ENCODE measurements around the gene HHIPL1.

HHIPL1 gene

GRCh38 chr14:99685151-99685591 is 40.2 kb downstream of the HHIPL1 start:
- no peak for TF ChIP-seq SPI1 (IDR thresholded peaks at IDR 0.05; ENCODE audit: low read depth, low read length)
- no peak for TF ChIP-seq POLR2A (IDR thresholded peaks at IDR 0.05; ENCODE audit: low read depth, low read length)
- no peak for TF ChIP-seq PAX5 (IDR thresholded peaks at IDR 0.05; ENCODE audit: insufficient read depth, low read length, severe bottlenecking)
- DNase-seq (ENCODE audit: insufficient read length, low spot score) (no peak), FAIRE-seq (no peak)

DNA sequence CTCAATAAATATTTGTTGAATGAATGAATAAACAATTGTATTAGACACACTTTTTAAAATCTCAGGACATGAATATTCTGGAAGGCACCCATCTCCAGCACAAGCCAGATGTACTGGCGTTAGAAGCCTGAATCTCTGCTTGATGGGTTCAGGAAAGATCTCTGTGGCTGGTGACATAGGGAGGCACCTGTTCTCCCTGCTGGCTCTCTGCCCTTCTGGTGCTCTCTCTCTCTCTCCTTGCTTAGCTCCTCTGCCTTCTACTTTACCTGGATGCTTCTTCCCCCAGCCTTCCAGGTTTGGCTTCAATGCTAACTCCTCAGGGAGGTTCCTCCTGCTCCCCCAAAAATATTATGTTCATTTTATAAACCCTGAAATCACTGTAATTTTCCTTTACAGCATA is 40.7 kb downstream of the HHIPL1 start:
- DNase-seq (ENCODE audit: insufficient read length, low spot score) = no peak
- no peak for FAIRE-seq
- no peak for TF ChIP-seq POLR2AphosphoS5 (IDR thresholded peaks at IDR 0.05; ENCODE audit: low read depth, low read length)
- TF ChIP-seq PAX5 (IDR thresholded peaks at IDR 0.05; ENCODE audit: insufficient read depth, low read length, severe bottlenecking) = no peak
- TF ChIP-seq SPI1 (IDR thresholded peaks at IDR 0.05; ENCODE audit: low read depth, low read length) = no peak
- no peak for TF ChIP-seq POU2F2 (IDR thresholded peaks at IDR 0.05; ENCODE audit: low read depth, low read length)

DNA sequence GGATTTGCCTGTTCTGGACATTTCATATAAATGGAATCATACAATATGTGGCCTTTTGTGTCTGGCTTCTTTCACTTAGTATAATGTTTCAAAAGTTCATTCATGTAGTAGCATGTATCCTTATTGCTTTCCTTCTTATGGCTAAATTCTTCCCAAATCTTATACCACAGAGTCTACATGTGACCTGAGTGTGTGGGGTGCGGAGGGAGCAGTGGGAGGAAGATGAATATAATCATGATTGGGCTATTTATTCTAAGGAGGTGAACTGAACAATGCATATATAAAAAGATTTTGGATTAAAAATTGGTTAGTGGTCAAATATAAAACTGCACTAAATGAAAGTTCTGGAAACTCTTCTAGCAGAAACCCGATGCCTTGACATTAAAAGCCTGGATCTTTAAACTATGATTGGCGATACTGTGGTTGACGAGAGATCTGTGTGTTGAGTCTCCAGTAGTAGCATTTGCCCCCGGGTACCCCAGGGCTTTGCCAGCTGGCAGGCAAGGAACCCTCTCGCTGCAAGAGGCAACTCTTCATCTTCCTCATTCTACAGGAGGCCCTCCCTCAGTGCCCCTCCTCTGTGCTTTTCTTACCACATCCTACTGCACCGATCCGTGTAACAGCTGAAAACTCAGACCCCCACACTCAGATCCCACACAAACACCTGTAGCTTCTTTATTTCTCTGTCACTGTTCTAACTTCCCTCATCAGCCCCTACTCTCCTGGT is 41.8 kb downstream of the HHIPL1 start:
- DNase-seq (ENCODE audit: insufficient read length, low spot score) (no peak), FAIRE-seq (no peak)
- TF ChIP-seq POU2F2 (IDR thresholded peaks at IDR 0.05; ENCODE audit: low read depth, low read length) (no peak), PAX5 (IDR thresholded peaks at IDR 0.05; ENCODE audit: insufficient read depth, low read length, severe bottlenecking) (no peak)

- FAIRE-seq (no peak), DNase-seq (ENCODE audit: insufficient read length, low spot score) (no peak)
Measured at GRCh38 chr14:99687284-99688209, 42.6 kb downstream of the HHIPL1 start.

GRCh38 chr14:99688210-99688581 is 43.3 kb downstream of the HHIPL1 start:
- no peak for DNase-seq (ENCODE audit: insufficient read length, low spot score)
- no peak for TF ChIP-seq SPI1 (IDR thresholded peaks at IDR 0.05; ENCODE audit: low read depth, low read length)
- no peak for TF ChIP-seq POLR2A (IDR thresholded peaks at IDR 0.05; ENCODE audit: low read depth, low read length)
- no peak for TF ChIP-seq PAX5 (IDR thresholded peaks at IDR 0.05; ENCODE audit: insufficient read depth, low read length, severe bottlenecking)
- FAIRE-seq = no peak

More at GRCh38 chr14:99687284-99688209, 42.6 kb downstream of the HHIPL1 start:
- TF ChIP-seq SPI1 (IDR thresholded peaks at IDR 0.05; ENCODE audit: low read depth, low read length) (no peak), POLR2AphosphoS5 (IDR thresholded peaks at IDR 0.05; ENCODE audit: low read depth, low read length) (no peak), PAX5 (IDR thresholded peaks at IDR 0.05; ENCODE audit: insufficient read depth, low read length, severe bottlenecking) (no peak), POU2F2 (IDR thresholded peaks at IDR 0.05; ENCODE audit: low read depth, low read length) (no peak), POLR2A (IDR thresholded peaks at IDR 0.05; ENCODE audit: low read depth, low read length) (no peak), TAF1 (IDR thresholded peaks at IDR 0.05; ENCODE audit: low read depth, low read length) (no peak)

- DNase-seq (ENCODE audit: insufficient read length, low spot score) (no peak), FAIRE-seq (no peak)
- TF ChIP-seq POU2F2 (IDR thresholded peaks at IDR 0.05; ENCODE audit: low read depth, low read length) = no peak
- TF ChIP-seq SPI1 (IDR thresholded peaks at IDR 0.05; ENCODE audit: low read depth, low read length) = no peak
Measured at GRCh38 chr14:99688629-99689028, 43.7 kb downstream of the HHIPL1 start.

- no peak for FAIRE-seq
- no peak for TF ChIP-seq TAF1 (IDR thresholded peaks at IDR 0.05; ENCODE audit: low read depth, low read length)
- TF ChIP-seq SPI1 (IDR thresholded peaks at IDR 0.05; ENCODE audit: low read depth, low read length) = no peak
- no peak for TF ChIP-seq POLR2AphosphoS5 (IDR thresholded peaks at IDR 0.05; ENCODE audit: low read depth, low read length)
- no peak for TF ChIP-seq PAX5 (IDR thresholded peaks at IDR 0.05; ENCODE audit: insufficient read depth, low read length, severe bottlenecking)
- TF ChIP-seq POU2F2 (IDR thresholded peaks at IDR 0.05; ENCODE audit: low read depth, low read length) = no peak
- no peak for TF ChIP-seq POLR2A (IDR thresholded peaks at IDR 0.05; ENCODE audit: low read depth, low read length)
- DNase-seq (ENCODE audit: insufficient read length, low spot score) = no peak
Measured at GRCh38 chr14:99689266-99690236, 44.6 kb downstream of the HHIPL1 start.

DNA sequence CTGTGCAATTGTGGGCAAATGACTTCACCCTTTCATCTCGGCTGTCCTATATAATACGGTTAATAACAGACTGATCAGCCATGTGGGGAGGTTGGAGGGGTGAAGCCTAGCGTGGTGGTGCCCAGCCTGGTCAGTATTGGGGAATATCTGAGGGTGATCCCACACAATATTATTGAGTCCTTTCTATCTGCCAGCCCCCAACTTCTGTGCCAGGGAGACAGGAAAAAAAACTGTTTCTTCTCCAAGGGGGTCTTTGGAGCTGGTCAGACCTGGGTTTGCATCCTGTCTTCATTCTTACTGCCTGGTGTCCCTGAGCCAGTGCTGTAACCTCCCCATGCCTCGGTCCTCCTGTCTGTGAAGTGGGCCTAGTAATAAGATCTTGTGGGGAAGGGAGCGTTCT is 45.7 kb downstream of the HHIPL1 start:
- TF ChIP-seq TAF1 (IDR thresholded peaks at IDR 0.05; ENCODE audit: low read depth, low read length) (no peak), POLR2A (IDR thresholded peaks at IDR 0.05; ENCODE audit: low read depth, low read length) (no peak), POLR2AphosphoS5 (IDR thresholded peaks at IDR 0.05; ENCODE audit: low read depth, low read length) (no peak), PAX5 (IDR thresholded peaks at IDR 0.05; ENCODE audit: insufficient read depth, low read length, severe bottlenecking) (no peak), SPI1 (IDR thresholded peaks at IDR 0.05; ENCODE audit: low read depth, low read length) (no peak), POU2F2 (IDR thresholded peaks at IDR 0.05; ENCODE audit: low read depth, low read length) (no peak)
- DNase-seq (ENCODE audit: insufficient read length, low spot score) (no peak), FAIRE-seq (no peak)

DNA sequence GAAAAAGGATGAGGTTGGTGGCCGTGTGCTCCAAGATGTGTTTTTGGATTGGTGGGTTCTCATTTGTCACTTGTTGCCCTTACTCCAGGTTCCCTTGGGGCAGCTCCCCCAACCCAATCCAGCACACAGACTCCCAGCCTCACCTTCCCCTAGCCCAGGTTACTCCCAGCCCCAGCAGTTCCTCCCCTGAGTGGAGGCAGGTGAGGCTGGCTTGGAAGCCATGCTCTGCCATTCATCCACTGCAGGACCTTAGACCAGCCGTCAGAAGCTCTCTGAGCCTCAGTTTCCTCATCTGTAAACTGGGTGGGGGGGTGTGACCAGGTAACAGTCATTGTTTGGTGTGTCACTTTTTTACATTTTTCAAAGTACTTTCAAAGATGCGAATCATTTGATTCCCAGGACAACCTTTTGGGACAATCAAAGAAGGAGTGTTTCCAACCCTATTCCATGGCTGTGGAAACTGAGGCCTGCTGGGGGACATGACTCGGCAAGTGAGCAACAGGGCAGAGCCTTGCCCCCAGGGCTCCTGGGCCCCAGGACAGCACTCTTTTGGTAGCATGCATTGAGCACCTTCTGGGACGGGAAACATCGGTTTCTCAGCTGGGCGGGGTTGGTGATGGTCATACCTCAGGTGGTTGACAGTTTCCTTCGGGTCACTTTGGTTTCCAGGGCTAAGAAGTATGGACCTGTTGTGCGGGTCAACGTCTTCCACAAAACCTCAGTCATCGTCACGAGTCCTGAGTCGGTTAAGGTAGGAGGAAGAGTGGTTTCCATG is 46.4 kb downstream of the HHIPL1 start:
- FAIRE-seq = no peak
- no peak for DNase-seq (ENCODE audit: insufficient read length, low spot score)
- TF ChIP-seq POU2F2 (IDR thresholded peaks at IDR 0.05; ENCODE audit: low read depth, low read length) (no peak), SPI1 (IDR thresholded peaks at IDR 0.05; ENCODE audit: low read depth, low read length) (no peak), POLR2AphosphoS5 (IDR thresholded peaks at IDR 0.05; ENCODE audit: low read depth, low read length) (no peak), POLR2A (IDR thresholded peaks at IDR 0.05; ENCODE audit: low read depth, low read length) (no peak)

All from GM12891 (cell line).